Measurements from ENCODE around the gene GALNS.

DNA sequence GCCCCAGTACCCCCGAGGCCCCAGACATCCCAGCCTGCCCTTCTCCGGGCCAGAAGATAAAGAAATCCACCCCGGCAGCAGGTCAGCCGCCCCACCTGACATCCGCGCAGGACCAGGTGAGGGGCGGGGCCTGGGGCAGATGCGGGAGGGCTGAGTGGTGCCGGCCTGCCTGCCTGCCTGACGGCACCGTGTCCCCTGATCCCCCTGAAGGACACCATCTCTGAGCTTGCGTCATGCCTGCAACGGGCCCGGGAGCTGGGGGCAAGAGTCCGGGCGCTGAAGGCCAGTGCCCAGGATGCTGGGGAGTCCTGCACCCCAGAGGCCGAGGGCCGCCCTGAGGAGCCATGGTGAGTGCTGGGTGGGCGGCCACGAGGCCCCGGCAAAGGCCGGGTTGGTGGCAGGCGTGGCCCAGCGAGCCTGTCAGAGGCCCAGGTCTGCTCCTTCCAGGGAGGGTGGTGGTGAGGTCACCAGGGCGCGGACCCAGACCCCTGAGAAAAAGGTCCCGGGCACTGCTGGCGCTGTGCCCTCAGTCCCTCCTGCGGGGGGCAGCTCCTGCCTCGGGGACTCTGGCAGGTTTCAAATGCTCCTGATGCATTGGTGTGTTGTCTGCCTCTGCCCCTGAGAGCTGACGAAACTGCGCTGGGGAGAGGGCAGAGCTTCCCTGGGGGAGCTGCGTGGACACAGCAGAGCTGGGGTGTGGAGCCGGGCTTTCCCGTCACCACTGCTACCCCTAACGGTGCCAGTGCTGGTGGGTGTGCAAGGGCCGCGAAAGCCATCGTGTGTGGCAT, 52.0 kb downstream of the GALNS start:
- TF ChIP-seq, protein P1, sequence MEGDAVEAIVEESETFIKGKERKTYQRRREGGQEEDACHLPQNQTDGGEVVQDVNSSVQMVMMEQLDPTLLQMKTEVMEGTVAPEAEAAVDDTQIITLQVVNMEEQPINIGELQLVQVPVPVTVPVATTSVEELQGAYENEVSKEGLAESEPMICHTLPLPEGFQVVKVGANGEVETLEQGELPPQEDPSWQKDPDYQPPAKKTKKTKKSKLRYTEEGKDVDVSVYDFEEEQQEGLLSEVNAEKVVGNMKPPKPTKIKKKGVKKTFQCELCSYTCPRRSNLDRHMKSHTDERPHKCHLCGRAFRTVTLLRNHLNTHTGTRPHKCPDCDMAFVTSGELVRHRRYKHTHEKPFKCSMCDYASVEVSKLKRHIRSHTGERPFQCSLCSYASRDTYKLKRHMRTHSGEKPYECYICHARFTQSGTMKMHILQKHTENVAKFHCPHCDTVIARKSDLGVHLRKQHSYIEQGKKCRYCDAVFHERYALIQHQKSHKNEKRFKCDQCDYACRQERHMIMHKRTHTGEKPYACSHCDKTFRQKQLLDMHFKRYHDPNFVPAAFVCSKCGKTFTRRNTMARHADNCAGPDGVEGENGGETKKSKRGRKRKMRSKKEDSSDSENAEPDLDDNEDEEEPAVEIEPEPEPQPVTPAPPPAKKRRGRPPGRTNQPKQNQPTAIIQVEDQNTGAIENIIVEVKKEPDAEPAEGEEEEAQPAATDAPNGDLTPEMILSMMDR (IDR thresholded peaks at IDR 0.05; ENCODE audit: poor library complexity): no peak
- TF ChIP-seq EZH2phosphoT487 (IDR thresholded peaks at IDR 0.05; ENCODE audit: low read depth, severe bottlenecking, unreplicated experiment) (no peak), EZH2 (IDR thresholded peaks at IDR 0.05; ENCODE audit: borderline replicate concordance) (no peak)
